SU-DHL-6 (cell line): ENCODE results near the gene GIT2.

Source experiments
- EZH2phosphoT487 ChIP-seq: fragments of 200-600 bp; sonication (generic), shearing (Covaris generic); conservative IDR thresholded peaks from 2 replicates; pipeline ENCODE4 v1.6.1; 2018; ENCODE audit warnings: mild to moderate bottlenecking, antibody characterized with exemption, low read length, moderate library complexity, mixed read lengths
- TF ChIP-seq, protein P1 (sequence below): fragments of 200-600 bp; sonication (generic); IDR thresholded peaks from one replicate; pipeline ENCODE4 v1.5.1; 2017; ENCODE audit warnings: antibody characterized with exemption, mild to moderate bottlenecking, low read length, moderate library complexity; ENCODE audit not compliant: insufficient read depth, poor library complexity, severe bottlenecking

DNA sequence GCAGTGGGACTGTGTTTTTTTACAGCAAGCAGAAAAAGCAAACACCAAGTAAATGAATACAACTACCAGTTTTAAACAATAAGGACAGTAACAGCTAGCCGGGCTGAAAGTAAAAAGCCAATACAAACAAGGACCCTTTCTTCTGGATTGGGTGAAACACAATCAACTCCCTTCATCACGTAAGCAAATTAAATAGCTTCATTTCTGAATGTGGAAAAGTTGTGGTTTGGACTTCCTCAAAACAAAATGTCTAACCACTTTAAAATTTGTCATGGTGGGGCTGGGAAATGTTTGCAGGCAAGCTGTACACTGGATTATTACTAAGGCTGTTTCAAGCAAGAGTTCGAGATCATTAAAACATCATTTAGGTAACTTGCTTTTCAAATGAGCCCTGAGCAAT lies 48.6 kb downstream of the GIT2 start:
- TF ChIP-seq, protein P1, sequence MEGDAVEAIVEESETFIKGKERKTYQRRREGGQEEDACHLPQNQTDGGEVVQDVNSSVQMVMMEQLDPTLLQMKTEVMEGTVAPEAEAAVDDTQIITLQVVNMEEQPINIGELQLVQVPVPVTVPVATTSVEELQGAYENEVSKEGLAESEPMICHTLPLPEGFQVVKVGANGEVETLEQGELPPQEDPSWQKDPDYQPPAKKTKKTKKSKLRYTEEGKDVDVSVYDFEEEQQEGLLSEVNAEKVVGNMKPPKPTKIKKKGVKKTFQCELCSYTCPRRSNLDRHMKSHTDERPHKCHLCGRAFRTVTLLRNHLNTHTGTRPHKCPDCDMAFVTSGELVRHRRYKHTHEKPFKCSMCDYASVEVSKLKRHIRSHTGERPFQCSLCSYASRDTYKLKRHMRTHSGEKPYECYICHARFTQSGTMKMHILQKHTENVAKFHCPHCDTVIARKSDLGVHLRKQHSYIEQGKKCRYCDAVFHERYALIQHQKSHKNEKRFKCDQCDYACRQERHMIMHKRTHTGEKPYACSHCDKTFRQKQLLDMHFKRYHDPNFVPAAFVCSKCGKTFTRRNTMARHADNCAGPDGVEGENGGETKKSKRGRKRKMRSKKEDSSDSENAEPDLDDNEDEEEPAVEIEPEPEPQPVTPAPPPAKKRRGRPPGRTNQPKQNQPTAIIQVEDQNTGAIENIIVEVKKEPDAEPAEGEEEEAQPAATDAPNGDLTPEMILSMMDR = no peak
- no peak for TF ChIP-seq EZH2phosphoT487
